C4-2B (cell line): Measurements from ENCODE around the gene OR10A6.

ENCODE experiments used
- ZFX ChIP-seq: fragments of 450-650 bp; IDR thresholded peaks from 2 replicates; pipeline ENCODE4 v1.6.1; 2017
- TF ChIP-seq, protein P1 (sequence below): fragments of 450-650 bp; conservative IDR thresholded peaks from 2 replicates; pipeline ENCODE4 v1.5.1; 2017; ENCODE audit warnings: mild to moderate bottlenecking

DNA sequence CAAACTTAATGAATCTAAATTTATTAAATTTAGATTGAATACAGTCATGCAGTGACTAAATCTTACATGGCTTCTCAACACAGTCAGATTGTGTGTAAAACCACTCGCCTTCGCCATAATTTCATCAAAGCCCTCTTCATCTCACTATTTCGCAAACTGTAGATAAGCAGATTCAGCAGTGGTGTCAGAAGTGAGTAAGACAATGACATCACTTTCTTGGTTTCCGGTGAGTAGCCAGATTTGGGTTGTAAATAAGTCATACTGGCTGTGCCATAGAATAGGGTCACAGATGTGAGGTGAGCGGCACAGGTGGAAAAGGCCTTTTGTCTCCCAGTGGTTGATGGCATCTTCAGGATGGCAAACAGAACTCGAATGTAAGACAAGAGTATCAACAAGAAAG is 3.4 kb downstream of the OR10A6 start:
- TF ChIP-seq, protein P1, sequence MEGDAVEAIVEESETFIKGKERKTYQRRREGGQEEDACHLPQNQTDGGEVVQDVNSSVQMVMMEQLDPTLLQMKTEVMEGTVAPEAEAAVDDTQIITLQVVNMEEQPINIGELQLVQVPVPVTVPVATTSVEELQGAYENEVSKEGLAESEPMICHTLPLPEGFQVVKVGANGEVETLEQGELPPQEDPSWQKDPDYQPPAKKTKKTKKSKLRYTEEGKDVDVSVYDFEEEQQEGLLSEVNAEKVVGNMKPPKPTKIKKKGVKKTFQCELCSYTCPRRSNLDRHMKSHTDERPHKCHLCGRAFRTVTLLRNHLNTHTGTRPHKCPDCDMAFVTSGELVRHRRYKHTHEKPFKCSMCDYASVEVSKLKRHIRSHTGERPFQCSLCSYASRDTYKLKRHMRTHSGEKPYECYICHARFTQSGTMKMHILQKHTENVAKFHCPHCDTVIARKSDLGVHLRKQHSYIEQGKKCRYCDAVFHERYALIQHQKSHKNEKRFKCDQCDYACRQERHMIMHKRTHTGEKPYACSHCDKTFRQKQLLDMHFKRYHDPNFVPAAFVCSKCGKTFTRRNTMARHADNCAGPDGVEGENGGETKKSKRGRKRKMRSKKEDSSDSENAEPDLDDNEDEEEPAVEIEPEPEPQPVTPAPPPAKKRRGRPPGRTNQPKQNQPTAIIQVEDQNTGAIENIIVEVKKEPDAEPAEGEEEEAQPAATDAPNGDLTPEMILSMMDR: no peak
- no peak for TF ChIP-seq ZFX
